ENCODE data around the gene PITPNC1. TPM values are rescaled to one million over a fixed set of nuclear protein-coding genes. Genes with fewer than 3 reads are reported as not detected.
"Not testable (repeated sequence)": the region's sequence is repeated elsewhere in the genome, so short reads cannot be mapped to it uniquely, and the experiment has no call there.

PITPNC1 gene
- total RNA-seq, 1 experiment from 2014 or later, result 6.3 TPM

DNA sequence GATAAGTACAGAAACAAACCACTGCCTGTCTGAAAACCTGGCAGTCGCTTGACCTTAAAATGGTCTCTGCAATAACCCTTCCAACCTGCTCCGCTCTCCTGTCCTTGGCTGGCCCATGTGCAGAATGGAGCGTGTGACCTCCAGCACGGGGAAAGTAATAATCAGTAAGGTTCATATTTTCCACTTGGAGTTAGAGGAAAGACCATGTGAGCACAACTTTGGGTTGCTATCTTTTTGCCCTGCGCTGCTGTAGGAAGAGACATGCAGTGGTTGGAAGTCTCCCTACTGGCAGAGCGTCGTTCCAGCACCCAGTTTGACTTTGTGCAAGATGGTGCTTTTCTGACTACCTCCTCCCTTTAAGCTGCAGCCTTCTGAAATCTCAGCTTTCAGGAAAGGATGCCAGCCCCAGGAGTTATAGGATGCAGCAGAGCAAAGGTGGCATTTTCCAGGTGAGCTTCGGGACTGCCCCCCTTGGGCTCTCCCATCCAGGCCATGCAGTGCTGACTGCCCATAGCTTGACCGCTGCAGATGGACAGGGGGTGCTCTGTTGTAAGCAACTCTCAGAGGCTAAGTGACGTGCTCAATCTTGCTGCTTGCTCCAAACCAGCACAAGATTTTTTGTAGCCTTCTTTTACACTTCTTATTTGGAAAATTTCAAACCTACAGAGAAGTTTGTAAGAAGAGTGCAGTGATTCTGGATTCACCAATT, 230.0 kb downstream of the PITPNC1 start:
- DNase-seq (ENCODE audit: low read depth), result no peak
- in situ Hi-C loops (cut with HindIII; ENCODE audit: low pct_unique_long_range_greater_than_20kb, low sequenced_read_pairs), result no loop called here

DNA sequence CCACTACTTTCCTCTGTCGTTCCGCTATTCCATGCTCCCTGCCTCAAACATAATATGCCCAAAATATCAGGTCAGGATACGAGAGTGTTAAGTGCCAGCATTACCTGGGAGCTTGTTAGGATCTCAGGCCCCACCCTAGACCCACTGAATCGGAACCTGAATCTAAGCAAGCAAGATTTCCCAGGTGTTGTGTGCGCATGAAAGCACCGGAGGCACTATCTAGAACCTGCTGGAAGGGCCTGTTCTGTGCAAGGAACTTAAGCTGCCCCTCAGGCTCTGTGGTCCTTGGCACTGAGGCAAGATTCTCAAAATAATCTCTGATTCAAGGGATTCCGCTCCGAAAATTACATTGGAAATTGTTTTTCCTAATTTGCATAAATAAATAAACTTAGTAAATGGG, 233.0 kb downstream of the PITPNC1 start:
- in situ Hi-C loops (cut with HindIII; ENCODE audit: low pct_unique_long_range_greater_than_20kb, low sequenced_read_pairs), result no loop called here
- no peak for DNase-seq (ENCODE audit: low read depth)

DNA sequence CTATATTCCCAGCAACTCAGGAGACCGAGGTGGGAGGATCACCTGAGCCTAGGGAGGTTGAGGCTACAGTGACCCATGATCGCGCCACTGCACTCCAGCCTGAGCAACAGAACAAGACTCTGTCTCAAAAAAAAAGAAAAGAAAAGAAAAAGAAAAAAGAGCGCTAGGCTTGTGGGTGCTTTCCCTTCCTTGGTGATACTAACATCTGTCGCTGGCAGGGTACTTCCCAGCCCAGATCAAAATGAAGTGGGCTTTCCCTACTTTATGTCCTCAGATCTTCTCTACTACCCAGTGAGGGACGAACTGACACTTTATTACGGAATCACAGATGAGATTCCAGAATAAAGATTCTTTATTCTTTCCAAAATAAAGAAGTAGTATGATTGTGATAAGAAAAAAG, 236.9 kb downstream of the PITPNC1 start:
- in situ Hi-C loops (cut with HindIII; ENCODE audit: low pct_unique_long_range_greater_than_20kb, low sequenced_read_pairs), result no loop called here
- DNase-seq (ENCODE audit: low read depth), result no peak

DNA sequence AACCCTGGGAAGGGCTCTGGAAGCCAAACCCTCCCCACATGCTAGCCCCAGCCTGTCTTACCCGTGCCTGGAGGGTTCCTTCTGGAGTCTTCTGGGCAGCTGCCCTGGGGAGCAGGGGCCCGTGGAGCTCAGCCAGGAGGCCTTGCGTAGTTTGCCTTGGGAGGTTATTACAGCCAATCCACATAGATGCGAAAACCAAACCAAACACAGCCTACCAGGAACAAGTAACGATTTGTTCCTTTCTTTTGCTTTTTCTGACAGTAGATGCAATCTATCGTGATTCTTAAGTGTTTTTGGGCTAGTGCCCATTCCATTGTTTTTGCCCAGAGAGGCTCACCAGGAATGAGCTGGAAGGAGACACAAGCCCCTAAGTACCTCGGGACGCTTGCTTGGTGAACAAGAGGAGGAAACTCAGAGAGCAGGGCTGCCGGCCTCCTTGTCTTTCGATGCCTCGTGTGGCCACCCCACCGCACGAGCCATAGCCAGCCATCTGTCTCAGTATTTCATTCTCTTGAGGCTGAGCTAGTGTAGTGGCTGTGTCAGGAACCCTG, 238.0 kb downstream of the PITPNC1 start:
- in situ Hi-C loops (cut with HindIII; ENCODE audit: low pct_unique_long_range_greater_than_20kb, low sequenced_read_pairs), result no loop called here

GRCh38 chr17:67615736-67616135, 238.7 kb downstream of the PITPNC1 start:
- no peak for DNase-seq (ENCODE audit: low read depth)
- in situ Hi-C loops (cut with HindIII; ENCODE audit: low pct_unique_long_range_greater_than_20kb, low sequenced_read_pairs), result no loop called here

More for the DNA sequence above, 238.0 kb downstream of the PITPNC1 start:
- no peak for DNase-seq (ENCODE audit: low read depth)

DNA sequence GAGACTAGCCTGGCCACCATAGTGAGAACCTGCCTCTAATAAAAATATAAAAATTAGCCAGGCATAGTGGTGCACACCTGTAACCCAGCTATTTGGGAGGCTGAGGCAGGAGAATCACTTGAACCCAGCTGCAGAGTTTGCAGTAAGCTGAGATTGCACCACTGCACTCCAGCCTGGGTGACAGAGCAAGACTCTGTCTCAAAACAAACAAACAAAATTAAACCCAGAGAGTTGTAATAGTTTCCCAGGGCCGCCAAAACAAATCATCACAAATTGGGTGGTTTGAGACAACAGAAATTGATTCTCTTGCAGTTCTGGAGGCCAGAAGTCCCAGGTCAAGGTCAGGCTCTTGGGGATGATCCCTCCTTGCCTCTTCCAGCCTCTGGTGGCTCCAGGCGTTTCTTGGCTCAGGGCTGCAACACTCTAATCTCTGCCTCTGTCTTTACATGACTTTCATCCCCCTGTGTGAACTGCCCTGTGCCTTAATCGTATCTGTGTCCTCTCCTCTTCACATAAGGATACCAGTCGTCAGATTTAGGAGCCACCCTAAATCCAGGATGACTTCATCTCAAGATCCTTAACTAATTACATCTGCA, 240.3 kb downstream of the PITPNC1 start:
- DNase-seq (ENCODE audit: low read depth), result no peak
- in situ Hi-C loops (cut with HindIII; ENCODE audit: low pct_unique_long_range_greater_than_20kb, low sequenced_read_pairs), result no loop called here

DNA sequence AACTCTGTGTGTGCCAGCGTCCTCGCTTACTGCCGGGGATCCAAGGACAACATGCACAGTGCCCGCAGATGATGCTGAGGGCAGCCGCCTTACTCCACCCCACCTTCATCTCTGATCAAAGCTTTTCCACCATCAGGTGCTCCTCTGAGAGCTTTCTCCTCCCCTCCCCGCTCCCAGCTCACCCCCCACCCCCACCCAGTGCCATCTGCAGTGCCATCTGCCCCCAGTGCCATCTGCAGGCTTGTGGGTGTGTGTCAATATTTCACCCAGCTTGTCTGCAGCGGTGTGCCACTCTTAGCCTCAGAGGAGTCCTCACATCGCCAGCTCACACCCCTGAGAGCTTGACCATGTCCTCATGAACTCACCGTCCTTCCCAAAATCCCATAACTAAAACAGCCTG, 242.5 kb downstream of the PITPNC1 start:
- no peak for DNase-seq (ENCODE audit: low read depth)
- in situ Hi-C loops (cut with HindIII; ENCODE audit: low pct_unique_long_range_greater_than_20kb, low sequenced_read_pairs), result no loop called here

DNA sequence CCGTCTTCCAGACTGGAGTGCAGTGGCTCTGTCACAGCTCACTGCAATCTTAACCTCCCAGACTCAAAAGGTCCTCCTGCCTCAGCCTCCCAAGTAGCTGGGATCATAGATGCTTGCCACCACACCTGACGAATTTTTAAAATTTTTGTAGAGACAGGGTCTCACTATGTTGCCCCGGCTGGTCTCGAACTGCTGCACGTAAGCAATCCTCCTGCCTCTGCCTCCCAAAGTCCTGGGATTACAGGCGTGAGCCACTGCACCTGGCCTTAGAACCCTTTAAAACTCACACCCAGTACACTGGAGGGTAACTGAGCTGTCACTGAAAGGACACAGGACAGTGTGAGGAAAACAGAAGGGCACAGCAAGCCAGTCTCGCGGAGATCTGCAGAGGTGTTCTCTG, 243.0 kb downstream of the PITPNC1 start:
- DNase-seq (ENCODE audit: low read depth), result no peak
- in situ Hi-C loops (cut with HindIII; ENCODE audit: low pct_unique_long_range_greater_than_20kb, low sequenced_read_pairs), result no loop called here

DNA sequence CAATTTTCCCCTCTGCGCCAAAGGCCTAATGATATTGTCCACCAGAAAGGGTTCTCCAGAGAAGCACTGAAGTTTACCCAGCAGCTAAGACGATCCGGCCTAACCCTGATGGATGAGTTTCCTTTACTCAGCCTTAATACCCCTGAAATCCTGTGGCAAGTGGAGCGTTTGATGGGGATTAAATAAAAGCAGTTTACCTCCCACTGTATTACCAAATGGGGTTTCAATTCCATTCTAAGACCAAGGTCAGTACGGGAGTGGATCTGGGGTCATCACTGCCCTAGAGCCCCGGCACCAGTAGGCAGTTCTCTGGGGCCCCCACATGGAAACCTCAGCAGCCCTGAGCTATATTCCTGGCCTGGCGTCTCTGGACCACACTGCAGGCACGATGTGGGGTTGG, 243.6 kb downstream of the PITPNC1 start:
- in situ Hi-C loops (cut with HindIII; ENCODE audit: low pct_unique_long_range_greater_than_20kb, low sequenced_read_pairs), result no loop called here
- no peak for DNase-seq (ENCODE audit: low read depth)

DNA sequence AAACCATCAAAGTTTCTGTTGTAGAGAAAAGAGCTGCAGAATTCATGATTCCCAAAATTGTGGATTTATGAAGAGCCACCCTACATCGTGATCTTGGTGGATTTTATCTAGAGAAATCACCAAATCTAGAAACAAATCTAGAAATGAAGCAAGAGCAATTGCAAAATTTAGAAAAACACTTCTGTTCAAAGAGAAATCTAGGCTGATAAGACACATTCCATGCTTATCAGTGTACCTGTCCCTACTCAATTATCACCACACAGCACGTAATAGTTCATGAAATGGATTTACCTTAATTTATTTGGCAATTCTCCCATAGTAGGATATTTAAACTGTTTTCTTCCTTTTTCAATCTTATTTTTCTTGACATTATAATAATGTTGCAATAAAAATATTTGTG, 246.7 kb downstream of the PITPNC1 start:
- in situ Hi-C loops (cut with HindIII; ENCODE audit: low pct_unique_long_range_greater_than_20kb, low sequenced_read_pairs), result no loop called here

DNA sequence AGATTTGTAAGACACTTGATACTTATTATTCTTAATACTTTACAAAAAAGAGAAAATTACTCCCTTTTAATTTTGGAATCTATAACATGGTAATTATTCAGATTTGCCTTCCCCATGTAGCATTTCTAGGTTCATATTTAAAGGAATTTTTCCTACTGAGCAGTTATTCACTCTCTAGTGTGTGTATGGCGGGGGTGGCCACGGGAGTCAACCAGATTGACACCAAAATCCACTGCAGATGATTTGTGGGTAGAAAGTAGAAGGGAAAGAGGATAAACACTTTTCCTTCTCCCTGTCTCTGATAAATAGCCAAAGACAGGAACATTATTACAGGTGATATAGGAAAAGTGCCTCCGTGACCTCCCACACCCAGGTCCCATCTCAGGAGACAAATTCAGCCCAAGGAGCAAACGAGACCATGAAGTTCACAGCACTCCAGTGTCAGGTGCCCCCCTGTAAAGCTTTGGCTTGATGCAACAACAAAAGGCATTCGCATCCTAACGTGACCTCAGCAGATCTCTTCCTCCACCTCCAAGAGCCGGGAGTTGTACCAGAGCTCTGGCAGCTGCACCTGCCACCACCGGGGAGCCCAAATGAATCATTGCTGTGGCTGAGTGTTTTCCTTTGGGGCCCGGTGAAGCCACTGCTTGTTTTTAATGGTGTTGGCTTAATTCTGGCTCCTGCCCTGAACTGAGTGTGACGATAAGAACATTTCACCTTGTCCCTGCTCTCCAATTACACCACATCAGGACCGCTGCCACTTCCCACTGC, 248.0 kb downstream of the PITPNC1 start:
- in situ Hi-C loops (cut with HindIII; ENCODE audit: low pct_unique_long_range_greater_than_20kb, low sequenced_read_pairs), result no loop called here
- DNase-seq (ENCODE audit: low read depth), result no peak

More for the DNA sequence above, 246.7 kb downstream of the PITPNC1 start:
- DNase-seq (ENCODE audit: low read depth), result no peak

DNA sequence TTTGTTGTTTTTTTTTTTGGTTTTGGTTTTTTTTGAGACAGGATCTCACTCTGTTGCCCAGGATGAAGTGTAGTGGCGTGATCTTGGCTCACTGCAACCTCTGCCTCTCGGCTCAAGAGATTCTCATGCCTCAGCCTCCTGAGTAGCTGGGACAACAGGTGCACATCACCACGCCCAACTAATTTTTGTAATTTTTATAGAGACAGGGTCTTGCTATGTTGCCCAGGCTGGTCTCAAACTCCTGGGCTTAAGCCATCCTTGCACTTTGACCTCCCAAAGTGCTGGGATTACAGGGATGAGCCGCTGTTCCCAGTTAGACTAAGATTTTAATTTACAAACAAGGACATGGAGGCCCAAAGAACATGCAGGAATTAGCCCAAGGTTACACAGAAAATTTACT, 248.9 kb downstream of the PITPNC1 start:
- in situ Hi-C loops (cut with HindIII; ENCODE audit: low pct_unique_long_range_greater_than_20kb, low sequenced_read_pairs), result no loop called here
- no peak for DNase-seq (ENCODE audit: low read depth)

DNA sequence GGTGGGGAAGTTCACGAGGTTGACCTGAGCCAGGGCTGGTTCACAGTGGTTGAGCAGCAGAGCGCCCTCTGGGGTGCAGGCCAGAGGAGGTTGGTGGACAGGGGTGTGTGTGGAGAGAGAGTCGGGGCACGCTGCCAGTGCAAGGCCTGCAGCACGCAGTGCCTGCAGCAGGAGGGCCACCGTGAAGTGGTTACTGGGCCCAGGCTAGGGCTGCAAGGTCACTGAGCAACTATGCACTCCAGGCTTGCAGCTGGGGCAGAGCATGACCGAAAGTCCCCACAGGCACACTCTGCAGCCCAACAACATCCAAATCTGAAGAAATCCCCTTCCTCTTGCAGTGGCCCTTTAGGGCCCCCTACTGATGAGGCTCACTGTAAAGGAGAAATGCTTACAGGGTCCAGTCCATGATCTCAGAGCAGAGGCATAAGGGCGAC, 251.5 kb downstream of the PITPNC1 start:
- no peak for DNase-seq (ENCODE audit: low read depth)
- in situ Hi-C loops (cut with HindIII; ENCODE audit: low pct_unique_long_range_greater_than_20kb, low sequenced_read_pairs), result no loop called here

- DNase-seq (ENCODE audit: low read depth), result peak; percentile 14
- in situ Hi-C loops (cut with HindIII; ENCODE audit: low pct_unique_long_range_greater_than_20kb, low sequenced_read_pairs), result no loop called here
Measured at GRCh38 chr17:67629971-67630320, 252.9 kb downstream of the PITPNC1 start.

- in situ Hi-C loops (cut with HindIII; ENCODE audit: low pct_unique_long_range_greater_than_20kb, low sequenced_read_pairs); DNase-seq (ENCODE audit: low read depth): not testable (repeated sequence)
Measured at GRCh38 chr17:67630836-67631235, 253.8 kb downstream of the PITPNC1 start.

DNA sequence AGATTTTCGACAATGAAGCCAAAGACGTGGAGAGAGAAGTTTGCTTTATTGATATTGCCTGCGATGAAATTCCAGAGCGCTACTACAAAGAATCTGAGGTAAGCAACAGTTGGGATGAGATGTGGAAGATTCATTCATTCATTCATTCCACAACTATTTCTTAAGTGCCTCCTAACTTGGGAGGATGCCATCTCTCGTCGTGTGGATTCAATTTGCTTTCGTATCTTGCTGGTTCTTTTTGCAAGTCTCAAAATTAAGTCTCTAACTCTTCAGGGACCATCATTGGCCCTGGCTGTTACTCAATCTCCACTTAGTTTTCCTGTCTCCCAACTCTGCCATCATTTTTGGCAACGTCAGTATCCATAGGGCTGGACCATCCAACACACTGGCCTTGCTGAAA, 255.1 kb downstream of the PITPNC1 start:
- in situ Hi-C loops (cut with HindIII; ENCODE audit: low pct_unique_long_range_greater_than_20kb, low sequenced_read_pairs), result no loop called here
- no peak for DNase-seq (ENCODE audit: low read depth)

- DNase-seq (ENCODE audit: low read depth), result no peak
- in situ Hi-C loops (cut with HindIII; ENCODE audit: low pct_unique_long_range_greater_than_20kb, low sequenced_read_pairs), result no loop called here
Measured at GRCh38 chr17:67633751-67634211, 256.7 kb downstream of the PITPNC1 start.

- in situ Hi-C loops (cut with HindIII; ENCODE audit: low pct_unique_long_range_greater_than_20kb, low sequenced_read_pairs), result no loop called here
- DNase-seq (ENCODE audit: low read depth), result no peak
Measured at GRCh38 chr17:67635681-67636080, 258.6 kb downstream of the PITPNC1 start.

- DNase-seq (ENCODE audit: low read depth), result no peak
- in situ Hi-C loops (cut with HindIII; ENCODE audit: low pct_unique_long_range_greater_than_20kb, low sequenced_read_pairs), result no loop called here
Measured at GRCh38 chr17:67636312-67636711, 259.2 kb downstream of the PITPNC1 start.

Measured in Caki2 (cell line).